GM20431 (cell line): ENCODE data around the gene LYSMD3.

ENCODE experiments used
- in situ Hi-C: fragments of 300-500 bp; cut with MseI, MboI; formaldehyde crosslinking; loops from one replicate; pipeline ENCODE4 v1.15.0; 2020; ENCODE audit warnings: low sequenced_read_pairs; ENCODE audit not compliant: unreplicated experiment

The LYSMD3 gene

DNA sequence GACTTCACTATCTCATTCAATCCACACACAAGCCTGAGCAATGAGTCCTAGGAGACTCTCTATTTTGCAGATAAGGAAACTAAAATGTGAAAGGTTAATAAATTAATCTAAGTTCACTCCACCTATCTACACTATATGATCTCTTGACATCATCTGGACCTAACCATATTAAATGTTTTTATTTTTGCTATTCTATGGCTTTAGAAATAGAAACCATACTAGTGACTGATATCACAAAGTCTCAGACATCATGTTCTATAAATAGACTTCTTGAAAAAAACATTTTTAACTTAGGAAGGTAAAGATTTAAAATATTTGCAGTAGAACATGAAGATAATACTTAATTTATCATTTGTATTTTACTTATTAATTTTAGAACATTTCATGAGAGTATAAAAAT lies 19.8 kb upstream of the LYSMD3 start:
- in situ Hi-C loops = loop anchor here (25.0 kb wide), 1 partner anchor 112 kb away; no protein-coding TSS in a partner anchor

DNA sequence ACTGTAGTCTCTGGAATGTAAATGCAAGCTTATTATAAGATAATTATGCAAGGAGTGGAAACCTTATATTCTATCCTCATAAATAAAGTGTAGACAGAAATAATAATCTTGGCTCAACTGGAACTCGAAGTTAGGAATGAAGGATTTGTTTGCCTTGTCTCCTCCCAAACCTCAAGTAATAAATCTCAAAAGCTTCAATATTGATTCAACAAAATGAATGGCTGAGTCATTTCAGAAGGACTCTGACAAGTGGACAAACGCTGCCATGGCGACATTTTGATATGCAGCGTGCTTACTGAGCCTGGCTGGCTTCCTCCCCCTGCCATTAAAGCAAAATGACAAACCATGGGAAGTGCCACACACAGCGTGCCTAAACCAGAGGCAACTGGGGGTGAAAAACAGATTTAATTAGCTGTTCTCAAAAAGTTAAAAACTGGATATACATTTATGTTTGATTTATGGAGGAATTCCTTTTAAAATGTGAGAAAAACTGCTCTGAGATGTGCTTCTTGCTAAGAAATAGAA lies 18.7 kb upstream of the LYSMD3 start:
- in situ Hi-C loops = loop anchor here (25.0 kb wide), 1 partner anchor 111 kb away; no protein-coding TSS in a partner anchor

DNA sequence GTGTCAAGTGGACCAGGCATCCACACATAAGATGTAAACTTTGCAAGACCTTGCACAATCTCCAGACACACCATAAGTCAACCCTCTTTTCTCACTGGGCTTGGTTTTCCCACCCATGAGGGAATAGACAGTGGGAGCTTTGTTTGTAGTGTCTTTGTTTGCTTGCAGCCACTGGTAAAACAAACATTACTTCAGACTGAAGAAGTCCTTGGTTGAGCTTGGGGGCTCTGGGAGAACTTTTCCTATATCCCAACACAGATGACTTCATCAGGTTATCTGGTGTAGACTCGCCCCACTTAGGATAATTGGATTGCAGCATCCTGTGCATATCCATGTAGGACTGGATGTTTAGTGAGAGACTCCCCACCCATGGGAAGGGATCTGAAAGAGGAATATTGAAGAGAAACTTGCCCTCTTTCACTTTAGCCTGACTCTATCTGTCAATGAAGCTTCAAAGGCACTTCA lies 17.7 kb upstream of the LYSMD3 start:
- in situ Hi-C loops = loop anchor here (25.0 kb wide), 1 partner anchor 110 kb away; no protein-coding TSS in a partner anchor

- in situ Hi-C loops = loop anchor here (25.0 kb wide), 1 partner anchor 109 kb away; no protein-coding TSS in a partner anchor
These were observed 16.9 kb upstream of the LYSMD3 start for GRCh38 chr5:90546216-90546837.

DNA sequence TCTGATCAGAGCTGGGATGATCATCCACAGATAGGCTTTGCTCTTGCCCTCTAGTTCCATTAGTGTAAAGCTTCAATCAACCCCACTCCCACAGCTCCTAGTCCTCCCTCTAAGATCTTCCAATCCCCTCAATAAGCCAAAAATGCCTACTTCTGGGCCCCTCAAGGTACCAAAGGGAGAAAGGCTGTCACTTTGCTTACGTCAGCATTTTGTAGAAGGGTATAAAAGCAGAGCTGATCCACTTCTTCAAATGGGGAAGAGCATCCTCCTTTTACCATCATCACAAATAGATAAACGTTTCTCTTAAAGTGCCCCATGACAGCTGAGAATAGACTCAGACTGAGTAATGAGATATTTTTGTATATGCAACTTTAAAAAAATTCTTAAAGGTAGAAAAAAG lies 16.1 kb upstream of the LYSMD3 start:
- in situ Hi-C loops = loop anchor here (25.0 kb wide), 1 partner anchor 108 kb away; no protein-coding TSS in a partner anchor

DNA sequence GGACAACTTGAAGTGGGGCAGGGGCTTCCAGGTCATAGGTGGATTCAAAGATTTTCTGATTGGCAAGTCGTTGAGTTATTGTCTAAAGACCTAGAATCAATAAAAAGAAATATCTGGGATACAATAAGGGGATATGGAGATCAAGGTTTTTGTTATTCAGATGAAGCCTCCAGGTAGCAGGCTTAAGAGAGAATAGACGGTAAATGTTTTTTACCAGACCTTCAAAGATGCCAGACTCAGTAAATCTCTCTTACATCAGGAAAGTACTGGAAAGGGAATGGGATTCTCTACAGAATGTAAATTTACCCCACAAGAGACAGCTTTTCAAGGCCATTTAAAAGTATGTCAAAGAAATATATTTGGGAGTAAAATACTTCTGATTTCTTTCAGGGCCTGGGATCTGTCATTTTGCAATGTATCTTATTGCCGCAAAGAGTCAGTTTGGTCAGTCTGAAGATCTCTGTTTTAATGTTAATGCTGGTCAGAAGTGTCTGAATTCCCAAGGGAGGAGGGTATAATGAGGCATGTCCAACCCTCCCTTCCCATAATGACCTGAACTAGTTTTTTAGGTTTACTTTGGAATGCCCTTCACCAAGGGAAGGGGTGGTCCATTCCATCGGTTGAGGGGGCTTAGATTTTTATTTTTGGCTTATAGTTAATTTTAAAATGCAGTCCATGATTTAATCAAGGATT lies 13.6 kb upstream of the LYSMD3 start:
- in situ Hi-C loops = loop anchor here (25.0 kb wide), 1 partner anchor 106 kb away; no protein-coding TSS in a partner anchor

DNA sequence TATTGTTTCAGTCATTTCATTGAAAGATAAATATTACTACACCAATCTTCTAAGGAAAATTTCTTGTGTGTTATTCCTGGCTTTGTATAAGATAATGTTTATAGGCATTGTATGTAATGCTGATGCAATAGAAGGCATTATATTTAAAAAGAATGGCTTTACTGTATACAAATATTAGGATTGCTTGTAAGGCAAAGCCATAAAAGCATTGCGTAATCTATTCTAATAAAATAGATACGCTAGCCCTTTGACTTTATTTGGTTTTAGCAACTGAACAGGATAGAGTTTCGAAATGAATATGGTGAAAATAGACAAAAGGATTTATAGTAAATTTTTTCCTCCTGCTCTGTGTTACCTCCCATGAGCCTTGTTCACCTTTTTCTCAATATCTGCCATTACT lies 5.5 kb upstream of the LYSMD3 start:
- in situ Hi-C loops = loop anchor here (25.0 kb wide), 1 partner anchor 98 kb away; no protein-coding TSS in a partner anchor

GRCh38 chr5:90533794-90534193 lies 4.4 kb upstream of the LYSMD3 start:
- in situ Hi-C loops = loop anchor here (25.0 kb wide), 1 partner anchor 96 kb away; no protein-coding TSS in a partner anchor

DNA sequence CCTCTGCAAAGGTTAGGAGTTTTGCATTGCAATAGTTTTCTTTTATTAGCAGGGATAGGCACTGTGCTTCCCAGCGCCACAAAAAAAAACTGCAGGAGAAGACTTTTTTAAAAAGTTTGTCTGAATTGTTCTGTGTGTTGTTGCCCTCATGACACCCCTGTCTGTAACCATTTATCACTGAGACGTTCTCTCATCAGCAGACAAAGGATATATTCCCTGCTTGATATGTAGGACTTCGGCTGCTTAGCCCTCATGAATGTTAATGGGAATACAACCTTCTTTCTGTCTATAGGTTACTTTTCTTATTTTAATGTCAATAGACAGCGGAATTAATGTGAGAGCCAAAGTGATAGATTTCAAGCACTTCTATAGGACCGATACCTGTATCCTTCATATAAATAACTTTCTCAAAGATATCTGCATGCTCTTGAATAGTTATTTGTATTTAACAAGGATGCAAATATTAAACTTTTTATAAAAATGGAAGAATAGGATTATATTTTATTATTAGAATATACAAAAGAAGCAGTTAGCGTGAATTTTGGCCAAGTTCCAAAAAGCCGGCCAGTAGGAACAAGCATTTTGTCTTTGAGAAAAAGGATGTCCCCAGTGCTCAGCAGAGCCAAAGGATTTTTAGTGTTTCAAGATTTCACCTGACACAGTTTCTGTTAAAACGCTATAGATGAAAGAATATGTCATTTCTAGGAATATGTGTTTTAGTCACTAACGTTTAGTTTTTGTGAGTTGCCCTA lies 1.5 kb upstream of the LYSMD3 start:
- in situ Hi-C loops = loop anchor here (25.0 kb wide), 1 partner anchor 94 kb away; no protein-coding TSS in a partner anchor

DNA sequence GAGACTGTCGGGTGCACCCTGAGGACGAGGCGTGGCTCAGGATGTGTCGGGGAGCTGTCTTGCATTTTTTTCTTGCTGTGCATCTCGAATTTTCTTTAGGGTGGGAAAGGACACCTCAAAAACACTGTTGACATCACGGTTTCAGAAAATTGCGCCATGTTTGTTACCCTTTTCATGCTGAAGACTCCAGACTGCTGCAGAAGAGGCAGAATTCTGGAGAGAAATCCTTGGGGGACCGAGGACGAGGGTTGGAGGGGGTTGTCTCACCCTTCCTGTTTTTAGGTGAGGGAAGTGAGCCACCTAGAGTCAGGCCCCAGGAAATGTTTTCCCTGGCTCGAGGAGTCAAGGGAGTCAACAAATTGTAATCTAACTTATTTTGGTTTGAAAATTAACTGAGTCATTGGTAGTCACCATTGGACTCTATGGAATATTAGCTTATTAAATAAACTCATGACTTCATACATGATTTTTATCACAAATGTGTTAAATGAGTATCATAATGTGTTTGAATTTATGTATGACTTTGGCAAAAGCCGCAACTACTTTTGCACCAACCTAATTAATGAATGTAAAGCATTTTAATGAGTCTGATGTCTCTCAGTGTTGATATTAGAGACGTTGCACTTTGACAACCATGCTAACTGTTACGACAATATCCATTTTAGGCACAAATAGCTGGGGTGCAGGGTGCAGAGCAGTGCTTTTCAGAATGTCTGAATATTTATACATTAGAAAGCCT lies 724 bp upstream of the LYSMD3 start:
- in situ Hi-C loops = loop anchor here (25.0 kb wide), 1 partner anchor 93 kb away; no protein-coding TSS in a partner anchor

- in situ Hi-C loops = loop anchor here (25.0 kb wide), 1 partner anchor 91 kb away; no protein-coding TSS in a partner anchor
These were observed 687 bp downstream of the LYSMD3 start for GRCh38 chr5:90528601-90529193.

GRCh38 chr5:90519081-90519480 lies 10.3 kb downstream of the LYSMD3 start:
- in situ Hi-C loops = no loop called here

DNA sequence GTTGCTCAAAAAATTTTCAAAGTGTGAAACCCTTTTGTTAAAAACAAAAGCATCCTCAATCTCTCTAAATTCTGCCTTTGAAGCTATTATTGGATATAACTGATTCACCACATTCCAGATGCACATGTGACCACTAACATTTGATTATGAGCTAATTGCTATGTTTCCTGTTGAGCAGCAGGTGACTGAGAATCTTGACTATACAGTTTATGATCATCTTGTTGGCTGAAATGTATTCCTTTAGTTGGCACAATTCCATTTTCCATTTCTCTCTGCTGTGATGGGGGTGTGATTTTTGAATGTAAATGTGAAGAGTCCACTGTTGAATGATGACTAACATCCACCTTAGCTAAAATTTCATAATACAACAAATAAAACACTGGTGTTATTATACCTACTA lies 10.7 kb downstream of the LYSMD3 start:
- in situ Hi-C loops = no loop called here

- in situ Hi-C loops = no loop called here
These were observed 14.9 kb downstream of the LYSMD3 start for GRCh38 chr5:90514520-90514919.

- in situ Hi-C loops = no loop called here
These were observed 18.9 kb downstream of the LYSMD3 start for GRCh38 chr5:90510438-90510837.

- in situ Hi-C loops = no loop called here
These were observed 23.2 kb downstream of the LYSMD3 start for GRCh38 chr5:90506221-90506620.

GRCh38 chr5:90504743-90505142 lies 24.6 kb downstream of the LYSMD3 start:
- in situ Hi-C loops = no loop called here

GRCh38 chr5:90503596-90503995 lies 25.8 kb downstream of the LYSMD3 start:
- in situ Hi-C loops = no loop called here

- in situ Hi-C loops = no loop called here
These were observed 34.2 kb downstream of the LYSMD3 start for GRCh38 chr5:90495146-90495545.
